22Rv1 (cell line): ENCODE results near the gene TIAL1.

ENCODE experiments used
- CTCF ChIP-seq: fragments of 450-650 bp; IDR thresholded peaks from 2 replicates; pipeline ENCODE4 v1.5.1; 2017; ENCODE audit warnings: mild to moderate bottlenecking
- ZFX ChIP-seq: fragments of 450-650 bp; IDR thresholded peaks from 2 replicates; pipeline ENCODE4 v1.6.1; 2017; ENCODE audit warnings: antibody characterized with exemption, borderline replicate concordance

- TF ChIP-seq CTCF (no peak), ZFX (no peak)
Measured at GRCh38 chr10:119638982-119639381, 42.2 kb upstream of the TIAL1 start.
